Memory B cell (primary cell): ENCODE results near the gene UAP1.

ENCODE experiments used
- ATAC-seq: fragments of 150-1000 bp; cut with Tn5 transposase; 2 replicates; pipeline ENCODE4 v1.10.0; 2021; ENCODE audit warnings: low read depth, mild to moderate bottlenecking, moderate library complexity
- DNase-seq, 2 donors: peaks; one replicate each; pipeline ENCODE4 v3.0.0; 2022; ENCODE audit warnings: low spot score in 2 of 2
- H3K27ac Mint-ChIP-seq: one replicate; pipeline ENCODE4 v1.8.0; 2022; ENCODE audit warnings: mild to moderate bottlenecking, moderate library complexity, mixed read lengths
- H3K27me3 Mint-ChIP-seq: one replicate; pipeline ENCODE4 v1.8.0; 2022; ENCODE audit warnings: mixed read lengths
- H3K36me3 Mint-ChIP-seq: one replicate; pipeline ENCODE4 v1.8.0; 2022; ENCODE audit warnings: mild to moderate bottlenecking, mixed read lengths
- H3K4me1 Mint-ChIP-seq: one replicate; pipeline ENCODE4 v1.8.0; 2022; ENCODE audit warnings: mixed read lengths
- H3K4me3 Mint-ChIP-seq: one replicate; pipeline ENCODE4 v1.8.0; 2022; ENCODE audit warnings: mild to moderate bottlenecking, moderate library complexity, mixed read lengths
- H3K9me3 Mint-ChIP-seq: one replicate; pipeline ENCODE4 v1.8.0; 2022; ENCODE audit warnings: mixed read lengths

Gene UAP1

GRCh38 chr1:162561616-162562469, at the start of gene UAP1:
Gene UAP1 (plus strand): TSS chr1:162561722. CDS start chr1:162566069, 4,347 bp downstream.
- ATAC-seq (peak; percentile 44), DNase-seq (peak in 1 of 2 donors; percentile 5)
- Mint-ChIP-seq H3K36me3 (peaks cover 2% of the 10 kb centered on the region), H3K27ac (peak within 1 kb of the TSS; percentile 96), H3K4me3 (peak within 1 kb of the TSS; percentile 95), H3K4me1 (peaks cover 17% of the 10 kb centered on the region), H3K9me3 (no peaks in the 10 kb centered on the region), H3K27me3 (no peaks in the 10 kb centered on the region)

- Mint-ChIP-seq H3K27ac (no peak overlapping the region), H3K4me1 (peaks cover 17% of the 10 kb centered on the region), H3K4me3 (no peak overlapping the region), H3K9me3 (no peaks in the 10 kb centered on the region), H3K27me3 (no peaks in the 10 kb centered on the region), H3K36me3 (peaks cover 19% of the 10 kb centered on the region)
- DNase-seq (no peak), ATAC-seq (no peak)
Measured at GRCh38 chr1:162527314-162527713, 34.2 kb upstream of the UAP1 start.

DNA sequence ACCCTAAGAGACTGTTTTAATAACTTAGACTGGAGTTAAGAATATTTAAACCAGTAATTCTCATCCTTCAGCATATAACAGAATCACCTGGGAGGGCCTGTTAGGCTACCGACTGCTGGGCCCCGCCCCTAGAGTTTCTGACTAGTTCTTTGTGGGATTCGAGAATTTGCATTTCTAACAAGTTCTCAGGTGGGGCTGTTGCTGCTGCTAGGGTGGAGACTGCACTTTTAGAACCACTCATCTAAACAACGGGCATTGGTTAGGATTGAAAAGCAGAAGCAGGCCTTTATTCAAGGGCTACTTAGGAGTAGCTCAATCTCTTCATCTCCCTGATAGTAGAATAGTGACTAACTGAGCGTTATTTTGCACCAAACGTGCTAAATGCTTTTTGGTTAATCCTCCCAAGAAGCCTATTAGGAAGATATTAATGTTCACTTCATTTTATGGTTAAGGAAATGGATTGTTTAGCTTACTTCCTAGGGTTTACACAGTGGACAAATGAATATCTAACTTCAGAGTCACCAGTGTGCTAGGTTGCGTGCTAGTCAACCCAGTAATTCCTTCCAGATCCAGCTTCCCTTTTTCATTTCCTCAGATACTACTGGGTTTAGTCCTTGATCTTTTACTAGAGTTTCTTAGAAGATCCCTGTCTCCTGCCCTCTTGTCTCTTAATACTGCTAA, 31.1 kb upstream of the UAP1 start:
- peak overlapping the region; percentile 30 for H3K4me3 Mint-ChIP-seq
- ATAC-seq (peak; percentile 97), DNase-seq (peak; percentile 33 to 71)
- H3K4me1 Mint-ChIP-seq, result peaks cover 17% of the 10 kb centered on the region
- H3K27me3 Mint-ChIP-seq, result no peaks in the 10 kb centered on the region
- H3K36me3 Mint-ChIP-seq, result peaks cover 5% of the 10 kb centered on the region
- H3K9me3 Mint-ChIP-seq, result no peaks in the 10 kb centered on the region
- peak overlapping the region; percentile 86 for H3K27ac Mint-ChIP-seq

DNA sequence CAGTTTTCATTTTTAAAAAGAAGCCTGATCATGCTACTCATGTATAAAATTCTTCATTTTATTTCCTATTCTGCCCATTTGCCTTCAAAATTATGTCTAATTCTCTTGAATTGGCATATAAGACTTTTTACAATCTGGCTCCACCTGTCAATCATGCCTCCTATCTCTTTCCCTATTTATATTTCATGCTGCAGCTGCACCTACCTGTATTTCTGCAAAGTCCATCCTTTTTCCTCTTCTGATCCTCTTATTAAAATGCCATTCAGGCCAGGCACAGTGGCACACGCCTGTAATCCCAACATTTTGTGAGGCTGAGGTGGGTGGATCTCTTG, 30.6 kb upstream of the UAP1 start:
- peak overlapping the region; percentile 30 for H3K4me3 Mint-ChIP-seq
- H3K27ac Mint-ChIP-seq, result peak overlapping the region; percentile 86
- no peaks in the 10 kb centered on the region for H3K9me3 Mint-ChIP-seq
- H3K4me1 Mint-ChIP-seq, result peaks cover 17% of the 10 kb centered on the region
- ATAC-seq (no peak), DNase-seq (no peak)
- peaks cover 4% of the 10 kb centered on the region for H3K36me3 Mint-ChIP-seq
- H3K27me3 Mint-ChIP-seq, result no peaks in the 10 kb centered on the region

GRCh38 chr1:162535501-162535900, 26.0 kb upstream of the UAP1 start:
- Mint-ChIP-seq H3K4me3 (no peak overlapping the region), H3K27ac (no peak overlapping the region), H3K9me3 (no peaks in the 10 kb centered on the region), H3K36me3 (no peaks in the 10 kb centered on the region), H3K27me3 (no peaks in the 10 kb centered on the region), H3K4me1 (peaks cover 10% of the 10 kb centered on the region)
- ATAC-seq (no peak), DNase-seq (no peak)

- Mint-ChIP-seq H3K4me3 (no peak overlapping the region), H3K36me3 (peaks cover 3% of the 10 kb centered on the region), H3K4me1 (peaks cover 4% of the 10 kb centered on the region), H3K27me3 (no peaks in the 10 kb centered on the region), H3K27ac (no peak overlapping the region), H3K9me3 (no peaks in the 10 kb centered on the region)
- DNase-seq (no peak), ATAC-seq (no peak)
Measured at GRCh38 chr1:162536511-162536910, 25.0 kb upstream of the UAP1 start.

DNA sequence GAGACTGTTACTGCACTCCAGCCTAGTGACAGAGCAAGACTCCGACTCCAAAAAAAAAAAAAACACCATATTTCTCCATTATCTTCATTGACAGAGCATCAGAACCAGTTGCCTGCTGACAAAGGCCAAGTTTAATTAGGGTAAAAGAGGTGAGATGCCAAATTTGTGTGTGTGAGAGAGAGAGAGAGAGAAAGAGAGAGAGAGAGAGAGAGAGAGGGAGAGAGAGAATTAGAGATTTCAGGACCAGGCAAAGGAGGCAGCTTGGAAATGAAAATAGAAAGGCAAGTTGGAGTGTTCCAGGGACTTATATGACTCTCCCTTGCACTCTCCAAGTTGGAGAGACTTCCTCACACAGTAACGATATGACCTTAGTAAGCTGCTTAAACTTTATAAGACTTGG, 24.3 kb upstream of the UAP1 start:
- ATAC-seq, result no peak
- Mint-ChIP-seq H3K27ac (no peak overlapping the region), H3K27me3 (no peaks in the 10 kb centered on the region), H3K36me3 (peaks cover 6% of the 10 kb centered on the region), H3K4me3 (no peak overlapping the region), H3K4me1 (no peaks in the 10 kb centered on the region), H3K9me3 (no peaks in the 10 kb centered on the region)
- no peak for DNase-seq

GRCh38 chr1:162538815-162539431, 22.6 kb upstream of the UAP1 start:
- no peaks in the 10 kb centered on the region for H3K27me3 Mint-ChIP-seq
- no peak overlapping the region for H3K27ac Mint-ChIP-seq
- H3K4me1 Mint-ChIP-seq, result no peaks in the 10 kb centered on the region
- DNase-seq (no peak), ATAC-seq (no peak)
- no peaks in the 10 kb centered on the region for H3K9me3 Mint-ChIP-seq
- peaks cover 8% of the 10 kb centered on the region for H3K36me3 Mint-ChIP-seq
- no peak overlapping the region for H3K4me3 Mint-ChIP-seq

DNA sequence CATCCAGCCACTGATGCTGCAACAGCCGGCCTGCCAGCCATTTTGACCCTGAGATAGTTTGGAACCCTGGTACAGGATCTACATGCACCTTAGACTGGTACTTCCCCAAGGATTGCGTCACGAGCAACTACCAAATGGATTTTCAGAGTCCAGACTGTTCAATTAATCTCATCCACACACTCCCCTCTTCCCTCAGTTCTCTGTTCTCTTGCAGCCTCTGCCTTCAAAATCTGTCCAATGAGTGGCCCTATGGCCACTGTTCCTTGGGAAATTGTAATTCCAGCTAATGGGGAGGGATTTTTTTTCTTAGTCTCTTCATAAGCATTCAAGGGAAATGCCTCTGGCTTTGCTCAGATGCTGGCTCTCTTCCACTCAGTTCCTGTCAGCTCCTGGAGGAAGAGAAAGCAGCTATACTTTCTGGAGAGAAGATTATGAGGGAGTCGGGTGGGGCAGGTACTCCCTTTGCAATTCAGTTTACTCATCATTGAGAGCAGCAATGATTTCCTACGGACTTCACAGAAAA, 19.8 kb upstream of the UAP1 start:
- H3K9me3 Mint-ChIP-seq, result no peaks in the 10 kb centered on the region
- no peaks in the 10 kb centered on the region for H3K27me3 Mint-ChIP-seq
- H3K36me3 Mint-ChIP-seq, result peaks cover 8% of the 10 kb centered on the region
- H3K27ac Mint-ChIP-seq, result no peak overlapping the region
- ATAC-seq, result no peak
- no peak for DNase-seq
- H3K4me3 Mint-ChIP-seq, result no peak overlapping the region
- H3K4me1 Mint-ChIP-seq, result no peaks in the 10 kb centered on the region

DNA sequence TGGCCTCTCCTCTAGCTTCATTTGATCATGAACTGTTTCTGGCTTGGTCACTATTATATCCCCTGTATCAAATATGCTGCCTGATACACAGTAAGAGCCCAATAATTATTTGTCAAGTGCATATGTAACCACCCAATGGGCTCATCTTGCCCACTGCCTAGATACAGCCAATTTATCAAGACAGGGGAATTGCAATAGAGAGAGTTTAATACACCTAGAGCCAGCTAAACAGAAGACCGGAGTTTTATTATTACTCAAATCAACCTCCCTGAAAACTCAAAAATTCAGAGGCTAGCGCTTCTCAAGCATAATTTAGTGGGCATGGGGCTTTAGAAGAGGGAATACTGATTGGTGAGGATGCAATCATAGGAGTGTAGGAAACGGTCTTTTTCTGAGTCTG, 18.3 kb upstream of the UAP1 start:
- Mint-ChIP-seq H3K36me3 (peaks cover 8% of the 10 kb centered on the region), H3K9me3 (no peaks in the 10 kb centered on the region), H3K4me1 (no peaks in the 10 kb centered on the region), H3K4me3 (no peak overlapping the region), H3K27me3 (no peaks in the 10 kb centered on the region), H3K27ac (no peak overlapping the region)
- DNase-seq, result no peak
- no peak for ATAC-seq

GRCh38 chr1:162548170-162548569, 13.4 kb upstream of the UAP1 start:
- H3K9me3 Mint-ChIP-seq, result no peaks in the 10 kb centered on the region
- no peak for ATAC-seq
- no peak overlapping the region for H3K4me3 Mint-ChIP-seq
- H3K36me3 Mint-ChIP-seq, result peaks cover 2% of the 10 kb centered on the region
- H3K27me3 Mint-ChIP-seq, result no peaks in the 10 kb centered on the region
- no peak overlapping the region for H3K27ac Mint-ChIP-seq
- no peak for DNase-seq
- H3K4me1 Mint-ChIP-seq, result no peaks in the 10 kb centered on the region

GRCh38 chr1:162549001-162549400, 12.5 kb upstream of the UAP1 start:
- no peak for ATAC-seq
- Mint-ChIP-seq H3K27ac (no peak overlapping the region), H3K36me3 (no peaks in the 10 kb centered on the region), H3K9me3 (no peaks in the 10 kb centered on the region), H3K4me3 (no peak overlapping the region), H3K27me3 (no peaks in the 10 kb centered on the region), H3K4me1 (no peaks in the 10 kb centered on the region)
- DNase-seq, result no peak

- no peak for ATAC-seq
- H3K9me3 Mint-ChIP-seq, result no peaks in the 10 kb centered on the region
- DNase-seq, result no peak
- no peak overlapping the region for H3K27ac Mint-ChIP-seq
- H3K4me1 Mint-ChIP-seq, result no peaks in the 10 kb centered on the region
- H3K4me3 Mint-ChIP-seq, result no peak overlapping the region
- no peaks in the 10 kb centered on the region for H3K36me3 Mint-ChIP-seq
- no peaks in the 10 kb centered on the region for H3K27me3 Mint-ChIP-seq
Measured at GRCh38 chr1:162550925-162551324, 10.6 kb upstream of the UAP1 start.

DNA sequence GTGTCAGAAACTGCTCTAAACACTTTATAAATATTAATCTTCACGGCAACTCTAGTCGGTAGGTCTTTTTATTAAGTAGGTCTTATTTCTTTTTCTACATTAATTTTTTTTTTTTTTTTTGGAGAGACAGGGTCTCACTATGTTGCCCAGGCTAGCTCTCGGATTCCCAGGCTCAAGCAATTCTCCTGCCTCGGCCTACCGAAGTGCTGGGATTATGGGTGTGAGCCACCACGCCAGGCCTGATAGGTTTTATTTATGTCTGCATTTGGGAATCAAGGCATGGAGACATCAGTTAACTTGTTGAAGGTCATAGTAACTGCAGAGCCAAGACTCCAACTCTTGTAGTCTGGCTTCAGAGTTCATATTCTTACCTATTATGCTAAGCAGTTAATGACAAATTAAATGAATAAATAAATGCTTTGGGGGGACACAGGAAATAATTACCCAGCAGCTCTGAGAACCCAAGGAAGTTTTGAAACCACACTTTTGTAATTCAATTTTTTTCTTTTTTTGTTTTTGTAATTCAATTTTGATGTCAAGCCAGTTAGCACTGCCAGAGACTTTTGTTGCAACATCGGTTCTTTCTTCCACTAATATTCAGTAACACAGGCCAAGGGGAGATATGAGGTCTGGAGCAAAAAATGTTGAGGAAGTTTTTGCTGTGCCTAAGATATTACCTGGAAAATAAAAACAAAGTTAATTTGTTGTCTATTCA, 9.4 kb upstream of the UAP1 start:
- no peaks in the 10 kb centered on the region for H3K27me3 Mint-ChIP-seq
- no peaks in the 10 kb centered on the region for H3K36me3 Mint-ChIP-seq
- no peaks in the 10 kb centered on the region for H3K9me3 Mint-ChIP-seq
- H3K4me1 Mint-ChIP-seq, result no peaks in the 10 kb centered on the region
- no peak overlapping the region for H3K27ac Mint-ChIP-seq
- H3K4me3 Mint-ChIP-seq, result no peak overlapping the region
- no peak for ATAC-seq
- DNase-seq, result no peak
